Measurements from ENCODE around the gene PIGW.

Gene PIGW

GRCh38 chr17:36576793-36577192 lies 42.0 kb downstream of the PIGW start:
- Histone ChIP-seq H3K9me3 (replicated peaks; ENCODE audit: insufficient read depth, low read length) (no peaks in the 10 kb centered on the region), H3F3A (ENCODE audit: insufficient read depth, low read length) (peaks cover 5% of the 10 kb centered on the region; the same call in 1 of the 2 replicates), H3K9me2 (replicated peaks; ENCODE audit: insufficient read depth, low read length) (no peaks in the 10 kb centered on the region), H3K4me2 (ENCODE audit: low read depth, low read length) (no peak overlapping the region), H3K27me3 (replicated peaks; ENCODE audit: insufficient read depth, low read length) (no peaks in the 10 kb centered on the region), H3K4me1 (ENCODE audit: low read length) (no peaks in the 10 kb centered on the region), H4K20me1 (ENCODE audit: insufficient read depth, low read length) (no peaks in the 10 kb centered on the region), H2AFZ (ENCODE audit: low read length) (no peak overlapping the region), H3K36me3 (replicated peaks; ENCODE audit: insufficient read depth, low read length) (peaks cover 6% of the 10 kb centered on the region; the same call in 1 of the 2 replicates), H3K27ac (ENCODE audit: low read length) (no peak overlapping the region), H3K79me2 (ENCODE audit: low read length) (peaks cover 61% of the 10 kb centered on the region), H3K9ac (ENCODE audit: low read length) (no peak overlapping the region), H3K4me3 (ENCODE audit: low read length) (no peak overlapping the region)
- TF ChIP-seq EZH2phosphoT487 (IDR thresholded peaks at IDR 0.05; ENCODE audit: low read length) (no peak), EZH2 (optimal IDR thresholded peaks at IDR 0.05; ENCODE audit: low read depth, low read length) (no peak)
- no peak for DNase-seq

- Histone ChIP-seq H3K79me2 (ENCODE audit: low read length) (peaks cover 48% of the 10 kb centered on the region), H3K4me2 (ENCODE audit: low read depth, low read length) (no peak overlapping the region), H3K9me3 (replicated peaks; ENCODE audit: insufficient read depth, low read length) (no peaks in the 10 kb centered on the region)
Measured at GRCh38 chr17:36578671-36579070, 43.9 kb downstream of the PIGW start.

GRCh38 chr17:36583787-36584186 lies 49.0 kb downstream of the PIGW start:
- H3K4me1 ChIP-seq (ENCODE audit: low read length): no peaks in the 10 kb centered on the region
- no peak overlapping the region for H3K27ac ChIP-seq (ENCODE audit: low read length)
- H3K79me2 ChIP-seq (ENCODE audit: low read length): peaks cover 14% of the 10 kb centered on the region
- H3K9ac ChIP-seq (ENCODE audit: low read length): no peak overlapping the region
- H3F3A ChIP-seq (ENCODE audit: insufficient read depth, low read length): peaks cover 4% of the 10 kb centered on the region; the same call in 1 of the 2 replicates
- no peaks in the 10 kb centered on the region for H3K9me2 ChIP-seq (replicated peaks; ENCODE audit: insufficient read depth, low read length)
- peaks cover 16% of the 10 kb centered on the region for H3K36me3 ChIP-seq (replicated peaks; ENCODE audit: insufficient read depth, low read length)
- H4K20me1 ChIP-seq (ENCODE audit: insufficient read depth, low read length): no peaks in the 10 kb centered on the region
- H3K27me3 ChIP-seq (replicated peaks; ENCODE audit: insufficient read depth, low read length): no peaks in the 10 kb centered on the region
- no peak overlapping the region for H3K4me2 ChIP-seq (ENCODE audit: low read depth, low read length)
- DNase-seq: no peak
- no peak overlapping the region for H2AFZ ChIP-seq (ENCODE audit: low read length)
- no peak for TF ChIP-seq EZH2phosphoT487 (IDR thresholded peaks at IDR 0.05; ENCODE audit: low read length)
- no peak for TF ChIP-seq EZH2 (optimal IDR thresholded peaks at IDR 0.05; ENCODE audit: low read depth, low read length)
- TF ChIP-seq, protein P1, sequence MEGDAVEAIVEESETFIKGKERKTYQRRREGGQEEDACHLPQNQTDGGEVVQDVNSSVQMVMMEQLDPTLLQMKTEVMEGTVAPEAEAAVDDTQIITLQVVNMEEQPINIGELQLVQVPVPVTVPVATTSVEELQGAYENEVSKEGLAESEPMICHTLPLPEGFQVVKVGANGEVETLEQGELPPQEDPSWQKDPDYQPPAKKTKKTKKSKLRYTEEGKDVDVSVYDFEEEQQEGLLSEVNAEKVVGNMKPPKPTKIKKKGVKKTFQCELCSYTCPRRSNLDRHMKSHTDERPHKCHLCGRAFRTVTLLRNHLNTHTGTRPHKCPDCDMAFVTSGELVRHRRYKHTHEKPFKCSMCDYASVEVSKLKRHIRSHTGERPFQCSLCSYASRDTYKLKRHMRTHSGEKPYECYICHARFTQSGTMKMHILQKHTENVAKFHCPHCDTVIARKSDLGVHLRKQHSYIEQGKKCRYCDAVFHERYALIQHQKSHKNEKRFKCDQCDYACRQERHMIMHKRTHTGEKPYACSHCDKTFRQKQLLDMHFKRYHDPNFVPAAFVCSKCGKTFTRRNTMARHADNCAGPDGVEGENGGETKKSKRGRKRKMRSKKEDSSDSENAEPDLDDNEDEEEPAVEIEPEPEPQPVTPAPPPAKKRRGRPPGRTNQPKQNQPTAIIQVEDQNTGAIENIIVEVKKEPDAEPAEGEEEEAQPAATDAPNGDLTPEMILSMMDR (IDR thresholded peaks at IDR 0.05; ENCODE audit: low read length): no peak
- no peaks in the 10 kb centered on the region for H3K9me3 ChIP-seq (replicated peaks; ENCODE audit: insufficient read depth, low read length)
- no peak overlapping the region for H3K4me3 ChIP-seq (ENCODE audit: low read length)

More at GRCh38 chr17:36578671-36579070, 43.9 kb downstream of the PIGW start:
- TF ChIP-seq EZH2phosphoT487 (IDR thresholded peaks at IDR 0.05; ENCODE audit: low read length) (no peak), EZH2 (optimal IDR thresholded peaks at IDR 0.05; ENCODE audit: low read depth, low read length) (no peak)
- TF ChIP-seq, protein P1 (IDR thresholded peaks at IDR 0.05; ENCODE audit: low read length): no peak
- H3F3A ChIP-seq (ENCODE audit: insufficient read depth, low read length): no peaks in the 10 kb centered on the region
- H3K36me3 ChIP-seq (replicated peaks; ENCODE audit: insufficient read depth, low read length): peaks cover 6% of the 10 kb centered on the region; the same call in 1 of the 2 replicates
- no peaks in the 10 kb centered on the region for H3K9me2 ChIP-seq (replicated peaks; ENCODE audit: insufficient read depth, low read length)
- DNase-seq: no peak
- no peaks in the 10 kb centered on the region for H3K4me1 ChIP-seq (ENCODE audit: low read length)
- no peaks in the 10 kb centered on the region for H3K27me3 ChIP-seq (replicated peaks; ENCODE audit: insufficient read depth, low read length)
- H2AFZ ChIP-seq (ENCODE audit: low read length): no peak overlapping the region
- no peak overlapping the region for H3K4me3 ChIP-seq (ENCODE audit: low read length)
- no peak overlapping the region for H3K9ac ChIP-seq (ENCODE audit: low read length)
- H3K27ac ChIP-seq (ENCODE audit: low read length): no peak overlapping the region
- H4K20me1 ChIP-seq (ENCODE audit: insufficient read depth, low read length): no peaks in the 10 kb centered on the region

DNA sequence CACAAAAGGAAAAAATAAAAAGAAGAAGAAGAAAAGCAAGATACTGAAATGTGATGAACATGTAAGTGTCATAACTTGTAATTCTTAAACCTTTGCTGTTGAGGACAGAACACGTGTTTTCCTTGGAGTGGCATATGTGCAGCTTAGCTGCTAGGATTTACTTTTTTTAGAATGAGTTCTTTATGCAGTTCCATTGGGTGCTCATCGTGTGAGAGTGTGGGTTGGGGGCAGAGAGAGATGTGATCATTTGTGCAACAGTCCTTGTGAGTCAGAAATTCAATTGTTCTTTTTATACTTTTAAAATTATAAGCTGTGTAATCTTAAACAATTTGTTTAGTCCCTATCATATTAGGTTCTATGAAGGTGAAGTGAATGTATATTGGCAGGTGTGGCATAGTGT lies 51.4 kb downstream of the PIGW start:
- Histone ChIP-seq H3K9me2 (replicated peaks; ENCODE audit: insufficient read depth, low read length) (no peaks in the 10 kb centered on the region), H3K27ac (ENCODE audit: low read length) (no peak overlapping the region), H3K4me3 (ENCODE audit: low read length) (no peak overlapping the region), H3K4me2 (ENCODE audit: low read depth, low read length) (no peak overlapping the region), H3F3A (ENCODE audit: insufficient read depth, low read length) (peaks cover 25% of the 10 kb centered on the region), H3K4me1 (ENCODE audit: low read length) (peaks cover 2% of the 10 kb centered on the region; the same call in 1 of the 2 replicates), H2AFZ (ENCODE audit: low read length) (no peak overlapping the region), H3K27me3 (replicated peaks; ENCODE audit: insufficient read depth, low read length) (no peaks in the 10 kb centered on the region), H3K9ac (ENCODE audit: low read length) (no peak overlapping the region), H3K36me3 (replicated peaks; ENCODE audit: insufficient read depth, low read length) (peaks cover 15% of the 10 kb centered on the region), H3K79me2 (ENCODE audit: low read length) (peaks cover 7% of the 10 kb centered on the region; the same call in 1 of the 2 replicates), H3K9me3 (replicated peaks; ENCODE audit: insufficient read depth, low read length) (no peaks in the 10 kb centered on the region), H4K20me1 (ENCODE audit: insufficient read depth, low read length) (no peaks in the 10 kb centered on the region)
- no peak for TF ChIP-seq EZH2phosphoT487 (IDR thresholded peaks at IDR 0.05; ENCODE audit: low read length)
- no peak for TF ChIP-seq EZH2 (optimal IDR thresholded peaks at IDR 0.05; ENCODE audit: low read depth, low read length)
- TF ChIP-seq, protein P1 (IDR thresholded peaks at IDR 0.05; ENCODE audit: low read length): no peak
- DNase-seq: no peak
